GM21825 (cell line): ENCODE data around the gene NANOS1.

Experiments
- ATAC-seq: cut with Tn5 transposase; IDR thresholded peaks from one replicate; pipeline ENCODE4 v1.9.1; 2021; ENCODE audit warnings: mild to moderate bottlenecking, moderate library complexity; ENCODE audit not compliant: unreplicated experiment

NANOS1 gene

GRCh38 chr10:119055472-119055871 lies 26.0 kb downstream of the NANOS1 start:
- no peak for ATAC-seq

GRCh38 chr10:119058010-119058409 lies 28.5 kb downstream of the NANOS1 start:
- ATAC-seq: no peak

GRCh38 chr10:119059557-119059956 lies 30.0 kb downstream of the NANOS1 start:
- ATAC-seq: no peak

- ATAC-seq: no peak
Observed at GRCh38 chr10:119060107-119060506, 30.6 kb downstream of the NANOS1 start.

- no peak for ATAC-seq
Observed at GRCh38 chr10:119061352-119061751, 31.8 kb downstream of the NANOS1 start.

- ATAC-seq: no peak
Observed at GRCh38 chr10:119061926-119062325, 32.4 kb downstream of the NANOS1 start.

GRCh38 chr10:119070395-119071165 lies 41.1 kb downstream of the NANOS1 start:
- ATAC-seq: no peak

GRCh38 chr10:119073584-119073983 lies 44.1 kb downstream of the NANOS1 start:
- ATAC-seq: no peak

- ATAC-seq: no peak
Observed at GRCh38 chr10:119078422-119079179, 49.1 kb downstream of the NANOS1 start.

GRCh38 chr10:119079599-119080520 lies 50.3 kb downstream of the NANOS1 start:
- peak; percentile 63 for ATAC-seq

- ATAC-seq: peak; percentile 80
Observed at GRCh38 chr10:119080521-119081259, 51.2 kb downstream of the NANOS1 start, which contains the start of gene EIF3A. TSS of gene EIF3A (minus strand) at chr10:119080817. CDS start at chr10:119080676, 141 bp downstream.
